Activated CD4-positive, alpha-beta memory T cell treated with anti-CD3 and anti-CD28 coated beads for 36 hours (primary cell): Measurements from ENCODE around the gene NKTR. TPM values are rescaled to one million over a fixed set of nuclear protein-coding genes. Genes with fewer than 3 reads are reported as not detected.

Source experiments
- CTCF ChIA-PET: fragments of 350-600 bp; sonication (Branson Sonifier 250); formaldehyde crosslinking; loops from one replicate; lab custom pipeline; 2021; ENCODE audit warnings: antibody characterized with exemption, inconsistent platforms; lab: Charles Lee
- POLR2A ChIA-PET: fragments of 350-600 bp; sonication (Branson Sonifier 250); formaldehyde crosslinking; loops from one replicate; lab custom pipeline; 2021; ENCODE audit warnings: antibody characterized with exemption; lab: Charles Lee
- DNase-seq: peaks from one replicate; pipeline ENCODE4 v3.0.0-alpha.2; 2020
- H3K27ac Mint-ChIP-seq: one replicate; pipeline ENCODE4 v1.8.0; 2021; ENCODE audit warnings: mixed read lengths
- H3K27me3 Mint-ChIP-seq: one replicate; pipeline ENCODE4 v1.8.0; 2021; ENCODE audit warnings: mixed read lengths
- H3K36me3 Mint-ChIP-seq: one replicate; pipeline ENCODE4 v1.8.0; 2021; ENCODE audit warnings: mixed read lengths
- H3K4me1 Mint-ChIP-seq: one replicate; pipeline ENCODE4 v1.8.0; 2021; ENCODE audit warnings: low read depth, mixed read lengths
- H3K4me3 Mint-ChIP-seq: one replicate; pipeline ENCODE4 v1.8.0; 2021; ENCODE audit warnings: mild to moderate bottlenecking, mixed read lengths
- H3K9me3 Mint-ChIP-seq: one replicate; pipeline ENCODE4 v1.8.0; 2021; ENCODE audit warnings: mixed read lengths
- intact Hi-C: fragments of 100-400 bp; cut with micrococcal nuclease; formaldehyde crosslinking; loops from one replicate; pipeline ENCODE4 v1.15.1; 2023
- total RNA-seq, 2 experiments: library from RNA; stranded (reverse); gene quantifications; one replicate each; pipeline ENCODE4 v1.2.3, GENCODE V29; 2021

NKTR gene
- total RNA-seq, 2 experiments from 2014 or later: 65.9 to 73.9 TPM

- Mint-ChIP-seq H3K4me1 (peaks cover 4% of the 10 kb centered on the region), H3K27me3 (no peaks in the 10 kb centered on the region), H3K27ac (no peak overlapping the region), H3K9me3 (peaks cover 32% of the 10 kb centered on the region), H3K4me3 (no peak overlapping the region), H3K36me3 (peaks cover 4% of the 10 kb centered on the region)
- ChIA-PET CTCF (no interaction called here), POLR2A (no interaction called here)
- intact Hi-C loops: no loop called here
- no peak for DNase-seq
These were observed 73.7 kb downstream of the NKTR start for GRCh38 chr3:42674146-42674545.

GRCh38 chr3:42675909-42676308, 75.4 kb downstream of the NKTR start:
- no peaks in the 10 kb centered on the region for H3K27me3 Mint-ChIP-seq
- H3K4me3 Mint-ChIP-seq: no peak overlapping the region

GRCh38 chr3:42678447-42678846, 78.0 kb downstream of the NKTR start:
- H3K27ac Mint-ChIP-seq: no peak overlapping the region
- H3K27me3 Mint-ChIP-seq: peaks cover 6% of the 10 kb centered on the region
- peaks cover 8% of the 10 kb centered on the region for H3K4me1 Mint-ChIP-seq
- DNase-seq: no peak
- H3K36me3 Mint-ChIP-seq: peaks cover 4% of the 10 kb centered on the region
- CTCF ChIA-PET: no interaction called here
- H3K9me3 Mint-ChIP-seq: peaks cover 37% of the 10 kb centered on the region
- intact Hi-C loops: no loop called here
- POLR2A ChIA-PET: no interaction called here
- H3K4me3 Mint-ChIP-seq: no peak overlapping the region

More at GRCh38 chr3:42675909-42676308, 75.4 kb downstream of the NKTR start:
- no peak for DNase-seq
- ChIA-PET POLR2A (no interaction called here), CTCF (no interaction called here)
- Mint-ChIP-seq H3K36me3 (peaks cover 4% of the 10 kb centered on the region), H3K4me1 (peaks cover 8% of the 10 kb centered on the region), H3K27ac (no peak overlapping the region), H3K9me3 (peaks cover 37% of the 10 kb centered on the region)
- intact Hi-C loops: no loop called here

GRCh38 chr3:42680271-42680670, 79.8 kb downstream of the NKTR start:
- Mint-ChIP-seq H3K27ac (no peak overlapping the region), H3K4me3 (no peak overlapping the region), H3K27me3 (peaks cover 7% of the 10 kb centered on the region), H3K9me3 (peaks cover 37% of the 10 kb centered on the region), H3K4me1 (peaks cover 10% of the 10 kb centered on the region), H3K36me3 (peaks cover 4% of the 10 kb centered on the region)
- DNase-seq: no peak
- ChIA-PET POLR2A (no interaction called here), CTCF (no interaction called here)
- intact Hi-C loops: no loop called here

- Mint-ChIP-seq H3K27ac (no peak overlapping the region), H3K4me3 (no peak overlapping the region), H3K4me1 (peaks cover 12% of the 10 kb centered on the region), H3K9me3 (peaks cover 35% of the 10 kb centered on the region), H3K27me3 (peaks cover 12% of the 10 kb centered on the region), H3K36me3 (peaks cover 4% of the 10 kb centered on the region)
- intact Hi-C loops: no loop called here
- POLR2A ChIA-PET: no interaction called here
- DNase-seq: no peak
- CTCF ChIA-PET: no interaction called here
These were observed 80.3 kb downstream of the NKTR start for GRCh38 chr3:42680806-42681205.

GRCh38 chr3:42681361-42682038, 81.0 kb downstream of the NKTR start:
- Mint-ChIP-seq H3K27me3 (peaks cover 19% of the 10 kb centered on the region), H3K4me3 (no peak overlapping the region), H3K27ac (no peak overlapping the region), H3K36me3 (peaks cover 3% of the 10 kb centered on the region), H3K4me1 (peaks cover 14% of the 10 kb centered on the region), H3K9me3 (peaks cover 28% of the 10 kb centered on the region)
- CTCF ChIA-PET: interaction anchor here (0.6 kb wide), 1 partner anchor 40 kb away, joined by 3 read pairs; no protein-coding TSS in a partner anchor
- intact Hi-C loops: no loop called here
- no peak for DNase-seq
- POLR2A ChIA-PET: no interaction called here

GRCh38 chr3:42682301-42683070, 82.0 kb downstream of the NKTR start:
- intact Hi-C loops: no loop called here
- DNase-seq: no peak
- peaks cover 14% of the 10 kb centered on the region for H3K4me1 Mint-ChIP-seq
- H3K27ac Mint-ChIP-seq: no peak overlapping the region
- H3K4me3 Mint-ChIP-seq: no peak overlapping the region
- CTCF ChIA-PET: no interaction called here
- H3K36me3 Mint-ChIP-seq: peaks cover 3% of the 10 kb centered on the region
- H3K27me3 Mint-ChIP-seq: peaks cover 23% of the 10 kb centered on the region
- H3K9me3 Mint-ChIP-seq: peaks cover 21% of the 10 kb centered on the region
- POLR2A ChIA-PET: no interaction called here

- peak; percentile 87 for DNase-seq
- Mint-ChIP-seq H3K9me3 (peaks cover 6% of the 10 kb centered on the region), H3K27ac (no peak overlapping the region), H3K36me3 (no peaks in the 10 kb centered on the region), H3K4me1 (peaks cover 11% of the 10 kb centered on the region), H3K4me3 (no peak overlapping the region), H3K27me3 (peaks cover 25% of the 10 kb centered on the region)
- CTCF ChIA-PET: interaction anchor here (0.9 to 1.5 kb wide), 2 partner anchors 12 to 23 kb away, joined by 3 read pairs; no protein-coding TSS in a partner anchor
- POLR2A ChIA-PET: no interaction called here
- intact Hi-C loops: loop anchor here (1.0 kb wide), 1 partner anchor 46 kb away; no protein-coding TSS in a partner anchor
These were observed 83.6 kb downstream of the NKTR start for GRCh38 chr3:42683875-42684598.

- POLR2A ChIA-PET: no interaction called here
- H3K9me3 Mint-ChIP-seq: no peaks in the 10 kb centered on the region
- H3K27me3 Mint-ChIP-seq: peaks cover 25% of the 10 kb centered on the region
- no peaks in the 10 kb centered on the region for H3K36me3 Mint-ChIP-seq
- H3K4me3 Mint-ChIP-seq: no peak overlapping the region
- CTCF ChIA-PET: interaction anchor here (0.9 to 1.5 kb wide), 2 partner anchors 13 to 23 kb away, joined by 3 read pairs; no protein-coding TSS in a partner anchor
- H3K4me1 Mint-ChIP-seq: peaks cover 10% of the 10 kb centered on the region
- intact Hi-C loops: loop anchor here (1.0 kb wide), 1 partner anchor 46 kb away; no protein-coding TSS in a partner anchor
- no peak overlapping the region for H3K27ac Mint-ChIP-seq
- DNase-seq: no peak
These were observed 84.3 kb downstream of the NKTR start for GRCh38 chr3:42684632-42685362.

GRCh38 chr3:42685363-42685881, 84.9 kb downstream of the NKTR start, which contains the start of gene KLHL40:
TSS of gene KLHL40 (plus strand) at chr3:42685537. CDS start at chr3:42685619, 82 bp downstream.
- Mint-ChIP-seq H3K27me3 (peaks cover 25% of the 10 kb centered on the region), H3K9me3 (no peaks in the 10 kb centered on the region), H3K27ac (no peak within 1 kb of the TSS), H3K4me1 (peaks cover 6% of the 10 kb centered on the region), H3K36me3 (no peaks in the 10 kb centered on the region), H3K4me3 (peak within 1 kb of the TSS; percentile 20)
- DNase-seq: no peak
- intact Hi-C loops: no loop called here
- CTCF ChIA-PET: interaction anchor here (1.0 kb wide), 1 partner anchor 59 kb away, joined by 3 read pairs; no protein-coding TSS in a partner anchor
- POLR2A ChIA-PET: no interaction called here
